Measurements from ENCODE around the gene METTL16. TPM values are rescaled to one million over a fixed set of nuclear protein-coding genes. Genes with fewer than 3 reads are reported as not detected.
A peak's percentile ranks its signal among the peaks of the same experiment; 100 is the strongest.

The METTL16 gene
- total RNA-seq, 1 donor from 2014 or later = 22.9 TPM

DNA sequence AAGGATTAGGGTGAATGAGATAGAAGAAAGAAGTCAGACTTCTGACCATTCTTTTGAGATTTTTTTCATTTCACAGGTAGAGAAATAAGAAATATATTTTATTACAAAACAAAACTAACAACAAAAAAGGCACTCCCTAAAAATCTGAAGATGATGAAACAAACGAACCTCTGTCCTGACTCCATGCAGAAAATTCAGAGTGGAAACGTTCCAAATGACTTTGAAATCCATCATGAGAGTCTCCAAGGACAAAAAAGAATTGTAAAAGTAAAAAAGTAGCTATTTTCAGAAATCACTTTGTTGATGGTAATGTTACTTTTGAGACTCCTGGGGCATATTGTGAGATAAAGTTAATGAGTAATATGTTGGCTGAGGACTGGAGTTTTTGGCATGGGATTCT is 84.5 kb downstream of the METTL16 start:
- H3K4me1 Mint-ChIP-seq (ENCODE audit: unreplicated experiment) = no peaks in the 10 kb centered on the region
- H3K27ac Mint-ChIP-seq (ENCODE audit: unreplicated experiment) = no peak overlapping the region
- no peaks in the 10 kb centered on the region for H3K27me3 Mint-ChIP-seq (ENCODE audit: unreplicated experiment)
- DNase-seq (ENCODE audit: extremely low spot score, unreplicated experiment) = no peak
- H3K4me3 Mint-ChIP-seq (ENCODE audit: unreplicated experiment) = no peak overlapping the region
- TF ChIP-seq, protein P1, sequence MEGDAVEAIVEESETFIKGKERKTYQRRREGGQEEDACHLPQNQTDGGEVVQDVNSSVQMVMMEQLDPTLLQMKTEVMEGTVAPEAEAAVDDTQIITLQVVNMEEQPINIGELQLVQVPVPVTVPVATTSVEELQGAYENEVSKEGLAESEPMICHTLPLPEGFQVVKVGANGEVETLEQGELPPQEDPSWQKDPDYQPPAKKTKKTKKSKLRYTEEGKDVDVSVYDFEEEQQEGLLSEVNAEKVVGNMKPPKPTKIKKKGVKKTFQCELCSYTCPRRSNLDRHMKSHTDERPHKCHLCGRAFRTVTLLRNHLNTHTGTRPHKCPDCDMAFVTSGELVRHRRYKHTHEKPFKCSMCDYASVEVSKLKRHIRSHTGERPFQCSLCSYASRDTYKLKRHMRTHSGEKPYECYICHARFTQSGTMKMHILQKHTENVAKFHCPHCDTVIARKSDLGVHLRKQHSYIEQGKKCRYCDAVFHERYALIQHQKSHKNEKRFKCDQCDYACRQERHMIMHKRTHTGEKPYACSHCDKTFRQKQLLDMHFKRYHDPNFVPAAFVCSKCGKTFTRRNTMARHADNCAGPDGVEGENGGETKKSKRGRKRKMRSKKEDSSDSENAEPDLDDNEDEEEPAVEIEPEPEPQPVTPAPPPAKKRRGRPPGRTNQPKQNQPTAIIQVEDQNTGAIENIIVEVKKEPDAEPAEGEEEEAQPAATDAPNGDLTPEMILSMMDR (IDR thresholded peaks at IDR 0.05) = no peak
- H3K9me3 Mint-ChIP-seq (ENCODE audit: unreplicated experiment) = no peaks in the 10 kb centered on the region
- peaks cover 9% of the 10 kb centered on the region for H3K36me3 Mint-ChIP-seq (ENCODE audit: unreplicated experiment)

DNA sequence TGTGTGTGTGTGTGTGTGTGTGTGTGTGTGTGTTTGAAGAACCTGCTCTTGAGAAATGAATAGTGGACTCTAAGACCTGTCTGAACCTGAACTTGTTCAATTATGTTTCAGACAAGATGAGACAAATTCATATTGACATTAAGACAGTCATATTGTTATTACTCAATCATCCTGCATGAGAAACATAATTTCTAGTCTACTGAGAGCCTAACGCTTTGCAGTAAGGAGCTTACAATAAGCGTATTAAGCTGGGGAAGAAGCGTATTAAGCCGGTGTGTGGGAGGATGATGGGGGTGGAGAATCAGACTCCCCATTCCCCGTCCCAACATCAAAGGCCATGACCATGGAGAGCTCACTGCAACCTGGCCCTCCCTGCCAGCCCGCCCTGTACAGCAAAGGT is 88.4 kb downstream of the METTL16 start:
- Mint-ChIP-seq H3K9me3 (ENCODE audit: unreplicated experiment) (no peaks in the 10 kb centered on the region), H3K4me1 (ENCODE audit: unreplicated experiment) (peaks cover 7% of the 10 kb centered on the region), H3K27me3 (ENCODE audit: unreplicated experiment) (no peaks in the 10 kb centered on the region), H3K4me3 (ENCODE audit: unreplicated experiment) (no peak overlapping the region), H3K27ac (ENCODE audit: unreplicated experiment) (no peak overlapping the region), H3K36me3 (ENCODE audit: unreplicated experiment) (peaks cover 15% of the 10 kb centered on the region)
- DNase-seq (ENCODE audit: extremely low spot score, unreplicated experiment) = no peak
- TF ChIP-seq, protein P1 (IDR thresholded peaks at IDR 0.05) = no peak

DNA sequence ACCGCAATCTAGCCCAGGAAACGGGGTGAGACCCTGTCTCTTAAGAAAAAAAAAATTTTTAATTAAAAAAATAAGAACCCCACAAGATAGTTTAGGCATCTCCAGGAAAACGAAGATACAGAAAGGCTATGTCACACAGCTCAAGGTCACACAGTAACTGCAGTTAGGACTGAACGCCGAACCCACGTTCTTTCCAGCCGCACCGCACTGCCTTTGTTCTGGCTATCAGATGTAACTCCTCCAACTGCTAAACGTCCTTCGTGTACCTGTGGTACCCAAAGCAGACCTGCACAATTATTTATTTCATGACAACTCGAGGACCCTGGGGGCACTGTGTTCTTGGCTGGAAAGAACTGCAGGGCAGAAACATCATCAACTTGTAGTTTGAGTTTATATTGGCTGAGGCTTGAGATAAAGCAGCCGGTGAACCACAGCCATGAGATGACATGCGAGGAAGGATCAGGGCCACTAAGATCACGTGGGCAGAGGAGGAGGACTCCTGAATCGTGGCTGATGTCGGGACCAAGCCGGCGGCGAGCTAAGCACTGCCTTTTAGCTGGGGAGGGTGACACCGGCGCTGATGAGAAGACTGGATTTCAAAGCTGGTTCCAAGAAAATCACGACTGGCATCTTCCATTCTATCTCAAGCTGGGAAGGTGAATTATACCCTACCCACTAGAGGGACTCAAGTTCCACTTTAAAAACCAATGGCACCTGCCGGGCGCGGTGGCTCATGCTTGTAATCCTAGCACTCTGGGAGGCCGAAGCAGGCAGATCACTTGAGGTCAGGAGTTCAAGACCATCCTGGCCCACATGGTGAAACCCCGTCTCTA is 90.2 kb downstream of the METTL16 start:
- Mint-ChIP-seq H3K27me3 (ENCODE audit: unreplicated experiment) (no peaks in the 10 kb centered on the region), H3K4me1 (ENCODE audit: unreplicated experiment) (peaks cover 9% of the 10 kb centered on the region), H3K4me3 (ENCODE audit: unreplicated experiment) (no peak overlapping the region), H3K9me3 (ENCODE audit: unreplicated experiment) (no peaks in the 10 kb centered on the region), H3K27ac (ENCODE audit: unreplicated experiment) (no peak overlapping the region), H3K36me3 (ENCODE audit: unreplicated experiment) (peaks cover 15% of the 10 kb centered on the region)
- DNase-seq (ENCODE audit: extremely low spot score, unreplicated experiment) = no peak
- TF ChIP-seq, protein P1 (IDR thresholded peaks at IDR 0.05) = peak; percentile 19

DNA sequence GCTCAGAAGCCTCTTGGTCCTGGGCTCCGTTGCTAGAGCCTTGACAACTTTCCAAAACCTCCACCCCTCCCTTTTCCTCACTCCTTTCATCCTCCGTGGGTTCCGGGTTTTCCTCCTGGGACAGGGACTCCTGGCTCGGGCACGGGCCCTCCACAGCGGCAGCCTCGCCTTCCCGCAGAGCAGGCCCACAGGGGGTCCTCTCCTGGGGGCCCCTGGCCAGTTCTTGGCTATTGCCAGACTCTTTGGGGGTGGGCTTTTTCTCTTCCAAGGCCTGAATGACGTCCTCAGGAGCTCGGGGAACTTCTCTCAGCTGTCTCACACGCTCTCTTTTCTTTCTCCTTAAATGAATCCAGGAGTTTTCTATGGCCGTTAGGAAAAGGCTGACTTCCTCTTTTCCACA is 91.5 kb downstream of the METTL16 start:
- Mint-ChIP-seq H3K27ac (ENCODE audit: unreplicated experiment) (no peak overlapping the region), H3K4me1 (ENCODE audit: unreplicated experiment) (peaks cover 21% of the 10 kb centered on the region), H3K36me3 (ENCODE audit: unreplicated experiment) (peaks cover 6% of the 10 kb centered on the region), H3K27me3 (ENCODE audit: unreplicated experiment) (no peaks in the 10 kb centered on the region), H3K4me3 (ENCODE audit: unreplicated experiment) (no peak overlapping the region), H3K9me3 (ENCODE audit: unreplicated experiment) (no peaks in the 10 kb centered on the region)
- TF ChIP-seq, protein P1 (IDR thresholded peaks at IDR 0.05) = no peak
- DNase-seq (ENCODE audit: extremely low spot score, unreplicated experiment) = no peak

DNA sequence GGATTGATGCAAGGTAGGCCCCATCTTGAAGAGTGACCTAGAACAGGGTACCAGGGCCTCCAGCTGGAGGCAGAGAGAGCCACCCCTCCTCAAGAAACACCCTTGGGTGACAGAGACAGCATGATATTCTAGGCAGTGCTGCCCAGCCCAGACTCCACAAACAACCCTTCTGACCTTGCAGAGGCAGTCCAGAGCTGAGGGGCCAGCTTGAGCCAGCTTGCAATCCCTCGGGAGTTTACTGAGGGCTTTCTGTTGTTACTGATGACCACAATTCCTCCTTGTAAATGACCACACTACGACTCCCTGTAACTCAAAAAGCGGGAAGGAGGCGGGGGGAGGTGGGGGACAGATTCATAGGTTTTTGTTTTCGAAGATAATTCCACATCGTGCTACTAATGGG is 92.2 kb downstream of the METTL16 start:
- peaks cover 5% of the 10 kb centered on the region for H3K36me3 Mint-ChIP-seq (ENCODE audit: unreplicated experiment)
- TF ChIP-seq, protein P1 (IDR thresholded peaks at IDR 0.05) = no peak
- no peak for DNase-seq (ENCODE audit: extremely low spot score, unreplicated experiment)

More for the DNA sequence above, 92.2 kb downstream of the METTL16 start:
- Mint-ChIP-seq H3K4me1 (ENCODE audit: unreplicated experiment) (peaks cover 23% of the 10 kb centered on the region), H3K27ac (ENCODE audit: unreplicated experiment) (no peak overlapping the region), H3K27me3 (ENCODE audit: unreplicated experiment) (no peaks in the 10 kb centered on the region), H3K9me3 (ENCODE audit: unreplicated experiment) (no peaks in the 10 kb centered on the region), H3K4me3 (ENCODE audit: unreplicated experiment) (no peak overlapping the region)
